GM19438 (cell line): ENCODE measurements around the gene METTL18.
"Not testable (repeated sequence)": the region's sequence is repeated elsewhere in the genome, so short reads cannot be mapped to it uniquely, and the experiment has no call there.

ENCODE experiments used
- ATAC-seq: cut with Tn5 transposase; IDR thresholded peaks from one replicate; pipeline ENCODE4 v1.9.1; 2021; ENCODE audit warnings: low read depth; ENCODE audit not compliant: unreplicated experiment

Gene METTL18

GRCh38 chr1:169794530-169795416 is at the start of gene METTL18:
Gene METTL18, minus strand, starts transcription at chr1:169794907. Its CDS starts 1,212 bp downstream, at chr1:169793695.
- ATAC-seq, result peak; percentile 94

DNA sequence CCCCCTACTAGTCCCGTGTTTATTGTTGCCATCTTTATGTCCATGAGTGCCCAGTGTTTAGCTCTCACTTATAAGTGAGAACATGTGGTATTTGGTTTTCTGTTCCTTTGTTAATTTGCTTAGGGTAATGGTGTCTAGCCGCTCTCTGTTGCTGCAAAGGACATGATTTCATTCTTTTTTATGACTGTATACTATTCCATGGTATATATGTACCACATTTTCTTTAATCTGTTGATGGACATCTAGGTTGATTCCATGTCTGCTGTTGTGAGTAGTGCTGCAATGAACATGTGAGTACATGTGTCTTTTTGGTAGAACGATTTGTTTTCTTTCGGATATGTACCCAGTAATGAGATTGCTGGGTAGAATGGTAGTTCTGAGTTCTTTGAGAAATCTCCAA is 44.2 kb upstream of the METTL18 start:
- ATAC-seq, result no peak

DNA sequence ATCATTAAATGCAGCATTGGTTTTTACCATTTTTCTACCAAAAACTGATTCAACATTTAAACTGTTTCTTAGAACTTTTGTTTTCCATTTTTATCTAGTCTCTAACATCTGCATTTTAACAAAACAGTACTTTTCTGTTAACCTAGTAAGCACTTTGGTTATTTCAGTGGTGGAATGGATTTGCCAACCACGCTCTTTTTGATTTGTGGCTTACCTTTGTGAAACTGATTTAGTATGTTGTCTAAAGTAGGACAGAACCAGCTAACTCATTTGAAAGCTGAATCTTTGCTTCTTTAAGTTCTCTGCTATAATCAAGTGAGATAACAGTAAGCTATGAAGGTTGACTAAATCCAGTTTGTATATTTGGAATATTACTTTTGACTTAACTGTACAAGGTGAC is 41.5 kb upstream of the METTL18 start:
- no peak for ATAC-seq

- ATAC-seq, result no peak
Observed at GRCh38 chr1:169835647-169836046, 40.9 kb upstream of the METTL18 start.

DNA sequence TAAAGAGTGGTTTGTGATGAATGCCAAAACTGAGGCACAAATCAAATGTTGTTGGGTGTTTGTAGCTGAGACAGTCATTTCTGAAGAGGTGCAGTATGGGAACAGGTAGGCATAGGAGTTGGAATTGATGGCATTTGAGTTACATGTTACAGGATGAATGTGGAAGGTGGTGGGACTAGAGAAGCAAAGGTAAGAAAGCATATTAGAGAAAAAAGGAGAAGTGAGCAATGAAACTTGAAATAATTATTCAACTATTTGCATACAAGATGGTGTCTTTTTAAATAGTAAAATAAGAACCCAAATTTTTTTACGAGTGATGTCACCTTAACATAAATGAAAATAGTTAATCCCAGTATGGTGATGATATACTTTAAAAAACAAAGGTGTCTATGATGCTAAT is 40.2 kb upstream of the METTL18 start:
- ATAC-seq, result no peak

- ATAC-seq, result no peak
Observed at GRCh38 chr1:169833179-169833901, 38.6 kb upstream of the METTL18 start.

- ATAC-seq, result no peak
Observed at GRCh38 chr1:169829671-169830070, 35.0 kb upstream of the METTL18 start.

GRCh38 chr1:169824153-169824552 is 29.4 kb upstream of the METTL18 start:
- ATAC-seq, result no peak

DNA sequence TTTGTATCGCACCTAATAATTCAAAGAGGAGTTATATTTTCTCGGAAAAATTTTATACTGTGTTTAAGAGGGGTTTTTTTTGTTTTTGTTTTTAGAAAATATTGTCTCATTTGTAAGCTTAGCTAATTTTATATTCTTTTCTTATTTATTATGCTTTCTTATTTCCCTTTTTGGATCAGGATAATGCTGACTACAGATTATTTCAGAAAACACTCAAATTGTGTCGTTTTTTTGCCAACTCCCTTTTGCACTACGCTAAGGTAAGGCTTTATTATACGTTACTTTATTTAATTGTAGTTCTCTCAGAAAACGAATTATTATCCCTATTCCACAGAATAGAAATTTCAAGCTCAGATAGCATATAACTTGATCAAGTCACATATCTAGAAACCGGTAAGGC is 26.8 kb upstream of the METTL18 start:
- ATAC-seq, result no peak

DNA sequence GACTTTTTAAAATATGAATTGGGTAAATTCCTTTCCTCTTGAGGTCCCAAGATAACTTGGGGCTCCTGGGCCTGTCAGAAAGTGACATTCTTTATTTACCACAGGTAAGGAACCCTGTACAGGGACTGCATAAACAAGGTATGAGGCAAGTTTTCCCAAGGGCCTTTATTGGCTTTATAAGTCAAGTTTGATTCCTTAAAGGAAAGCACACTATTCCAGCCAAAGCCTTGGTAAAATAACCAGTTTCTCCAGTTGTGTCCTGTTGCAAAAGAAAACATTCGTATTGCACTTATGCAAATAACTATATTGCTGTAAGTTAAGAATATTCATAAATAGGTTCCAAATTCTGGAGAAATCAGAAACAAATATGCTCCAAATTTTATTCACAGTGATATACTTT is 21.9 kb upstream of the METTL18 start:
- no peak for ATAC-seq

GRCh38 chr1:169814265-169814664 is 19.6 kb upstream of the METTL18 start:
- ATAC-seq, result no peak

DNA sequence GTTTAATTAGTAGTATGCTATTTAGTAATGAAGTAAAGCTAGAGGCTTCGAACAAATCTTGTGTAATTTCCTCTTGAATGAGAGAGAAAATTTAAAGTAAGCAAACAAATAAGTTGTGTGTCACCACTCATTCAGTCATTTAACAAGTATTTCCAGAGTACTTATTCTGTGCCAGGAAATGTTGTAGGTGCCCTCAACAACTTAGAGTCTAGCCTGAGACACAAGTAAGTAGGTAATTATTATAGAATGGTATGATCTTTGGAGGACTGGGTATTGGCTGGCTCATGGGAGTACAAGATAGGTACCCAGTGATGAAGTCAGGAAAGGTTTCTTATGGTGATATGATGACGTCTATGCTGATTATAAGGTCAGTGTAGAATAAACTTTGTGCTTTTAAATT is 17.4 kb upstream of the METTL18 start:
- ATAC-seq, result no peak

DNA sequence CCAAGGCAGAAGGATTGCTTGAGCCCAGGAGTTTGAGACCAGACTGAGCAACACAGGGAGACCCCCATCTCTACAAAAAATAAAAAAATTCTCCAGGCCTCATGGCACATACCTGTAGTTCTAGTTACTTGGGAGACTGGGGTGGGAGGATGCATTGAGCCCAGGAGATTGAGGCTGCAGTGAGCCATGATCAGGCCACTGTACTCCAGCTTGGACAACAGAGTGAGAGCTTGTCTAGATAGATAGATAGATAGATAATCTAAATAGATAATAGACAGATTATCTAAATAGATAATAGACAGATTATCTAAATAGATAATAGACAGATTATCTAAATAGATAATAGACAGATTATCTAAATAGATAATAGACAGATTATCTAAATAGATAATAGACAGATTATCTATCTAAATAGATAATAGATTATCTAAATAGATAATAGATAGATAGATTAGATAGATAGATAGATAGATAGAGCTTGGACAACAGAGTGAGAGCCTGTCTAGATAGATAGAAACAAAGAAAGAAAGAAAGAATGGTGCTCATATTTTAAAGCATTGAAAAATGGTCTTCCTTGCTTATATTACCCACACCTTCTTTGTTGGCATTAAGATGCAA is 16.8 kb upstream of the METTL18 start:
- ATAC-seq, result not testable (repeated sequence)

GRCh38 chr1:169809370-169810095 is 14.8 kb upstream of the METTL18 start:
- ATAC-seq, result no peak

DNA sequence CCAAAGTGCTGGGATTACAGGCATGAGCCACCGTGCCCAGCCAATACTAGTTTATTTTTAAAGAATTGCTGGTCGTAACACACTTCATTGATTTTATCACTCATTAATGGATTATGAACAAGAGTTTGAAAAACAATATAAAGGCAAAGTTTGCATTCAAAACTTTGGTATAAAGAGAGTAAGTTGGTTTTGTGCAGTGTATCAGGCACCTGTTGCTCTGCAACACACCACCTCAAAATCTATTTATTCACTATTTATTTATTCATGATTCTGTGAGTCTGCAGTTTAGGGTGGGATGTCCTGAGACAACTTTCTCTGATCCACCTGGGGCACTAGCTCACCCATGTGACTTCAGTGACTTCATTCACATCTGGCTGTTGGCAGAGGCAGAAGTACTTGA is 10.2 kb upstream of the METTL18 start:
- no peak for ATAC-seq

GRCh38 chr1:169802888-169803287 is 8.2 kb upstream of the METTL18 start:
- ATAC-seq, result no peak

DNA sequence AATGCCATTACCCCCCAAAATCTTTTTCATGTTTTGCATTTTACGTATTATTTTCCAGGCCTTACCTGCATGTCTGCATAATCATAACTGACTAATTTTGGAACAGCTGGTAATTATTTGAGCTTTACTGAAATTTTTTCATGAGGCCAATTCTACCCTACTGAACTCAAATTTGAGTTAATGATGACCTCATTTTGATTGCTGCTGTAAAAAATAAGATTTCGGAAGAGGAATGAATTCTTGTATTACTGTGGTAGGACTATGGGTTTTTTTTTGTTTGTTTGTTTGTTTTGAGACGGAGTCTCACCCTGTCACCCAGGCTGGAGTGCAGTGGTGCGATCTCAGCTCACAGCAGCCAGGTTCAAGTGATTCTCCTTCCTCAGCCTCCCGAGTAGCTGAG is 2.6 kb upstream of the METTL18 start:
- no peak for ATAC-seq

DNA sequence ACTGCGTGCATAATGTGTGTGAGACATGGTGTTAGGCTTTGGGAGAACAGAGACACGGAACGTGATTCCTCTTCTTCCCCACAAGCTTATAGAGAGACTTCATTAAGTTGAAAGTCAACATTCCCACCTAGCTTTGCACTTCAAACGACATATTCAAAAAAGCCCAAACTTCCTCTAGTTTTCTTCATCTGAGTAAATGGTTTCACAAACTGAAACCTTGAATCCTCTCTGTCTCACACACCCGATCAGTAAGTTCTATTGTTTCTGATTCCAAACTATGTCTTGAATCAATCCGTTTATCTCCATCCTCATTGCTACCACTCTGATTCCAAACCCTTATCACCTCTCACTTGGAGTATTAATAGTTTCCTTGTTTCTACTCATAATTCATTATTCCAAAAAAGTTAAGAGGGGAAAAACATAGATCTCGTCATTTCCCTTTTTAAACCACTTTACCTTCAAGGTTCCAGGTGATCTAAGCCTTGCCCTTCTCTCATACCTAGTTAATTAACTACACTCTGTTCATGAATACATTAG is 1.6 kb upstream of the METTL18 start:
- no peak for ATAC-seq

DNA sequence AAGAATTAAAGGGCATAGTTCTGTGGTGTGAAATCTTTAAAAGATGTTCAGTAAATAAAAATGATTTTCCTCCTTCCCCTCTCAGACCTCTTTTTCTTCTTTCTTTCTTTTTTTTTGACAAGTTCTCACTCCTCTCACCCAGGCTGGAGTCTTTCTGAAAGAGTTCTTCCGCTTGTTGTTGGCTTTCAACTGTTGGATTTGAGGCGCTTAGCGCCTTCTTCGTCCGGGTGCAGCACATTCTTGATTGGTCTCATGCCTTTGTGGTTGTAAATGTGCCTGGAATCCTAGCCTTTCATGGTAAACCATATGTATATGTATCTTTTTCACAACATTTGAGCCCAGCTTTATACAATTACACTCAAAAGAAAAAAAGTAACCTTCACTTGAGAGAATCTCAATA is 980 bp upstream of the METTL18 start:
- ATAC-seq, result no peak

DNA sequence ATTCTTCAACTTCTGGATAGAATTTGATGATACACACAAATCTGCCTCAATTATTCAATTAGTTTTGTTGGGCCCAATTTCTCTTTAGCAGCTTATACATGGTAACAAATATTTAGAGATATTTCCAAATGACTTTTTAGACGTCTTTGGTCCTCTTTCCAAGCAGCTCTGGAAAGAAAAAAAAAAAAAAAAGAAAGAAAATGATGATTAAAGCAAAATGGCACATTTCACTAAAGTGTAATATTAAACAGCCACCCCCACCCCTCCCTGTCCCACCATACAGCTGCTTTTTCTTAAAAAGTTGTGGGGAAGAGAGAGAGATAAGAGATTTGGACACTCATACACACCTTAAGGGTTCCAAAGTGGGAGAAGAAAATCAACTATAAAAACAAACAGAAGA is 977 bp downstream of the METTL18 start:
- ATAC-seq, result no peak

GRCh38 chr1:169788402-169788801 is 6.3 kb downstream of the METTL18 start:
- no peak for ATAC-seq
